ENCODE data around the gene SLIT3. TPM values are rescaled to one million over a fixed set of nuclear protein-coding genes. Genes with fewer than 3 reads are reported as not detected.
A peak's percentile ranks its signal among the peaks of the same experiment; 100 is the strongest.

The SLIT3 gene
- total RNA-seq, 8 experiments from 2014 or later = 6.1 to 159 (median 64.4) TPM

DNA sequence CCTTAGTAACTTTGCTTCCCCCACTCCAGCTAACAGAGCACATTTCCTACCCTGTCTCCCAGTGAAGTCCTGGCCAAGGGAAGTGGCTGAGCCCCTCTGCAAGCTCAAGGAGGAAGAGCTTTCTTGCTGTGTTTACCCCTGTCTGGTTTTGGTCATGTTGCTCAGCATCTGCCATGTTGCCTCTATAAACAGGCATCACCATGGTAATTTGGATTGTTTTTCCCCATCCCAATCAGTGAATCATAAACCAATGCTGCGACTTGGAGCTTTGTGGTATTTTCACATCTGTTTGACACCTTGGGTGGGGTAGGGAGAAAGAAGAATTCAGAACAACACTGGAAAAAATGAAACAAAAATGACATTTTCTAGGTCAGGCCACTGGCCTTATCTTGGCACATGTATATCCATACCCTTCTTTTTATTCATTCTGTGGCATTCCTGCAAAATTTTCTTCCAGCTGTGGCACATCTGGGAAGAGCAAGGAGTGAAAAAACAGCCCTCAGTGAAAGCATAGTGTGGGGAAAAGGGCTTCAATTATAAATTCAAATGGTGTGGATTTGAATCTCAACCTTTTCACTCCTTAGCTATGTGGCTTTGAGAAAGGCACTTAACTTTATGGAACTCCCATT is 42.5 kb downstream of the SLIT3 start:
- H3K4me3 ChIP-seq = no peak overlapping the region
- peaks cover 13 to 17% of the 10 kb centered on the region in 2 donors for H3K4me1 ChIP-seq (replicated peaks in 1 of 2)
- H3K27ac ChIP-seq = no peak overlapping the region
- peak in 3 of 8 experiments; percentile 42 to 93 (median 92) for ATAC-seq (replicated peaks in 6 of 8)
- 0 to 100% (median 84%) methylated on average over 1 of the region's 1 CpG; no CpG with 5 or more reads in 6 of the 10 experiments for WGBS, 10 experiments
- in situ Hi-C loops (cut with MboI; ENCODE audit: low pct_unique_long_range_greater_than_20kb in 2 of 9, low sequenced_read_pairs in 9 of 9, unreplicated experiment in 9 of 9) = no loop called here

DNA sequence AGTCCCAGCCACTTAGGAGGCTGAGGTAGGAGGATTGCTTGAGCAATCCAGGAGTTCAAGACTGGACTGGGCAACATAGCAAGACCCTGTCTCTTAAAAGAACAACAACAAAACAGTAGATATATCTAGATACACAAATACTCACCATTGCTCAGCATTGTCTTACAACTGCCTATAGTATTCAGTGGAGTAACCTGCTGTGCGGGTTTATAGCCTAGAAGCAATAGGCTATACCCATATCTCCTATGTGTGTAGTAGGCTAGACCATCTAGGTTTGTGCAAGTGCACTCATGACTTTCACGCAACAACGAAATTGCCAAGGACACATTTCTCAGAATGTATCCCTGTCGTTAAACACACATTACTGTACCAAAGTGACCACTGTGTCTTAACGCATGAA is 44.7 kb downstream of the SLIT3 start:
- H3K4me3 ChIP-seq = no peak overlapping the region
- H3K4me1 ChIP-seq (replicated peaks in 1 of 2) = peaks cover 29 to 40% of the 10 kb centered on the region in 2 donors
- no peak for ATAC-seq (replicated peaks in 6 of 8)
- in situ Hi-C loops (cut with MboI; ENCODE audit: low pct_unique_long_range_greater_than_20kb in 2 of 9, low sequenced_read_pairs in 9 of 9, unreplicated experiment in 9 of 9) = no loop called here
- H3K27ac ChIP-seq = no peak overlapping the region
- 80 to 100% (median 93%) methylated on average over 1 to 5 of the region's 5 CpGs; no CpG with 5 or more reads in 3 of the 10 experiments for WGBS, 10 experiments

- Histone ChIP-seq H3K27ac (no peak overlapping the region), H3K4me3 (no peak overlapping the region), H3K4me1 (replicated peaks in 1 of 2) (peaks cover 35 to 52% of the 10 kb centered on the region in 2 donors)
- WGBS, 10 experiments = 70 to 100% (median 86%) methylated on average over 1 to 3 of the region's 3 CpGs; no CpG with 5 or more reads in 3 of the 10 experiments
- in situ Hi-C loops (cut with MboI; ENCODE audit: low pct_unique_long_range_greater_than_20kb in 2 of 9, low sequenced_read_pairs in 9 of 9, unreplicated experiment in 9 of 9) = no loop called here
- ATAC-seq (replicated peaks in 6 of 8) = no peak
Measured at GRCh38 chr5:169253071-169253470, 47.9 kb downstream of the SLIT3 start.

DNA sequence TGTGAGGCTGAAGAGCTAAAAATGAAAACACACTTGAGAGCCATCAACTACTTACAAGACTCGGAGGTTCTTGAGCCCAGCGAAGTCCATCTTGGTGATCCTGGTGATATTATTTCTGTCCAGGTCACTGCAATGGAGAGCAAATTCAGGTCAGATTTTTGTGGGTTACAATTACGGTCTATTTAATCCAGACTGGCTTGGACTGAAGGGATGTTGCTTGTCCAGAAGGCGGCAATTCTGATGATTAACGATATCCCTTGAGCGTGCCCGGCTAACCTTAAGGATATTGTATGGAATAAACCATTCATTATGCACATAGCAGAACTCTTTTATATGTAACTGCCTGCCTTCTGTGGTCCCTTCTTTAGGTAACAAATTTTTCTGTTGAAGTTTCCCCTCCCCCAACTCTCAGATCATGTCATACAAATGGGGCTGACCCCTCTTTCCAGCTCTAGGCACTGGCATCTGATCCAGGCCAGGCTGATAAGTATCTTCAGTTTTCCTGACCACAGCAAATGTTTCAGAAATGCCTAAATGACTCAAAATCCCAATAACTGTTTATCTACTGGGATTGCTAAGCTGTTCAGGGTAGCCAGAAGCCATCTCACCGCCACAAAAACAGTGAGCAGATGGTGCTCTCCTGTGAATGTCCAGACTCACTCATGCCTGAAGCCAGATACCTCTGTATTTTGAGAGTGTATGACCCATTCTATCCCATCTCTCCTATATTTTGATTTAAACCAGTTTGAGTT is 49.4 kb downstream of the SLIT3 start:
- Histone ChIP-seq H3K4me1 (replicated peaks in 1 of 2) (peaks cover 35 to 52% of the 10 kb centered on the region in 2 donors), H3K27ac (peak overlapping the region in 1 of 2 donors; percentile 40), H3K4me3 (no peak overlapping the region)
- in situ Hi-C loops (cut with MboI; ENCODE audit: low pct_unique_long_range_greater_than_20kb in 2 of 9, low sequenced_read_pairs in 9 of 9, unreplicated experiment in 9 of 9) = no loop called here
- WGBS, 10 experiments = 58 to 100% (median 77%) methylated on average over 1 to 7 of the region's 8 CpGs; no CpG with 5 or more reads in 3 of the 10 experiments
- ATAC-seq (replicated peaks in 6 of 8) = peak in 4 of 8 experiments; percentile 27 to 78 (median 76)

- peaks cover 35 to 52% of the 10 kb centered on the region in 2 donors for H3K4me1 ChIP-seq (replicated peaks in 1 of 2)
- WGBS, 10 experiments = 41 to 95% (median 63%) methylated on average over 1 to 4 of the region's 4 CpGs; no CpG with 5 or more reads in 2 of the 10 experiments
- in situ Hi-C loops (cut with MboI; ENCODE audit: low pct_unique_long_range_greater_than_20kb in 2 of 9, low sequenced_read_pairs in 9 of 9, unreplicated experiment in 9 of 9) = no loop called here
- ATAC-seq (replicated peaks in 6 of 8) = peak in 5 of 8 experiments; percentile 66 to 85 (median 83)
- H3K27ac ChIP-seq = no peak overlapping the region
- H3K4me3 ChIP-seq = no peak overlapping the region
Measured at GRCh38 chr5:169250887-169251286, 50.1 kb downstream of the SLIT3 start.

GRCh38 chr5:169248996-169249395 is 51.9 kb downstream of the SLIT3 start:
- Histone ChIP-seq H3K4me3 (no peak overlapping the region), H3K4me1 (replicated peaks in 1 of 2) (peaks cover 27 to 40% of the 10 kb centered on the region in 2 donors), H3K27ac (no peak overlapping the region)
- ATAC-seq (replicated peaks in 6 of 8) = no peak
- in situ Hi-C loops (cut with MboI; ENCODE audit: low pct_unique_long_range_greater_than_20kb in 2 of 9, low sequenced_read_pairs in 9 of 9, unreplicated experiment in 9 of 9) = no loop called here
- WGBS, 10 experiments = 0 to 100% (median 97%) methylated on average over 1 of the region's 1 CpG

DNA sequence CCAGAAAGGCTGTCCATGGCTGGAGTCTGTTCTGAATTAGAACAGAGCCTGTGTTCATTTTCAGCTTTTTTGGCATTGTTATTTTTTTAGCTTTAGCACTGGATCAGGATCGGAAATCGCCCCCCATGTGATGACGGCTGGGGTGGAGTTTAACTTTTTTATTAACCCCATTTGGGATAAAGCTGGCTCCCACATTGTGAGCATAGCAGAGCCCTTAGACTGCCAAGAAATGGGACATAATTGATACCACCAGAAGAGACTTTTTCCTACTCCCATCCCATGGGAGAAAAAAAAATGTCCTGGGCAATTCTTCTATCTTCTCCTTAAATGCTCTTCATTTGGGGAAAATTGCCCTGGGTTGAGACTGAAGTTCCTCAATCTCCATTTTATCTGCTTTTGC is 52.4 kb downstream of the SLIT3 start:
- Histone ChIP-seq H3K27ac (no peak overlapping the region), H3K4me3 (no peak overlapping the region), H3K4me1 (replicated peaks in 1 of 2) (peaks cover 23 to 35% of the 10 kb centered on the region in 2 donors)
- no peak for ATAC-seq (replicated peaks in 6 of 8)
- in situ Hi-C loops (cut with MboI; ENCODE audit: low pct_unique_long_range_greater_than_20kb in 2 of 9, low sequenced_read_pairs in 9 of 9, unreplicated experiment in 9 of 9) = no loop called here
- 0 to 100% (median 66%) methylated on average over 1 to 3 of the region's 3 CpGs; no CpG with 5 or more reads in 4 of the 10 experiments for WGBS, 10 experiments

- no peaks in the 10 kb centered on the region for H3K4me1 ChIP-seq (replicated peaks in 1 of 2)
- no peak for ATAC-seq (replicated peaks in 6 of 8)
- no peak overlapping the region for H3K27ac ChIP-seq
- H3K4me3 ChIP-seq = no peak overlapping the region
- in situ Hi-C loops (cut with MboI; ENCODE audit: low pct_unique_long_range_greater_than_20kb in 2 of 9, low sequenced_read_pairs in 9 of 9, unreplicated experiment in 9 of 9) = no loop called here
- WGBS, 10 experiments = 50 to 100% (median 100%) methylated on average over 1 to 2 of the region's 3 CpGs; no CpG with 5 or more reads in 4 of the 10 experiments
Measured at GRCh38 chr5:169244812-169245211, 56.1 kb downstream of the SLIT3 start.

DNA sequence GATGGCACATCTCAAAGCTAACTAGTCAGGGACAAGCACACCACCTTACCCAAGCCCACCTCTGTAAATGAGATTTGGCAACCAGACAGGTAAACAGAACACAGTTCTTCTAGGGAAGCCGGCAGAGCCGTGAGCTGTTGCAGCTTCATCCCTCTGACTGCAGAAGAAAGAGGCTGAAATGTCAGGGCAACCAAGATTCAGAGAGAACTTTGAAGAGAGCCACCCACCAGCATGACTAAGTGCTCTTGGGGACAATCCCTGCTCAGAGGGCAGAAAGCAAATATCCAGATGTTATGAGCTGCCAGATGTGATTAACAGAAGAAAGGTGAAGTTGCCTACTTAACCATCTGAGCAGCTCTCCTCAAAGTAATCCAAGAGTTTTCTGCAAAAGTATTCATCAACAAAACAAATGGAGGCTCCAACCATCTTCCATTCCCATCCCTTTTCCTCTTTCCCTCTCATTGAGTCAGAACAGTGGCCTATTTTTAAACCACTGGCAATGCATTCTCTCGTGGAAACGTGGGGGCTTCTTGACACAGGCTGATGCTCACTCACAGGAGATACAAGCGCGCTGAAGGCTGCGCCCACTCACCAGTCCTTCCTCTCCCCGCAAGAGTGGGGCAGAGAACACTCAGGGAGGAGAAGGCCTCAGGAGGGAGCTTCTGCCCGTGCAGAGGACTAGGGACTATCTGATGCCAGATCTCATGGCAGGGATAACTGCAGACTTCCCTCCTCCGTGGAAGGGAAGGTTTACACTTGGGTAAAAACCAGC is 57.1 kb downstream of the SLIT3 start:
- in situ Hi-C loops (cut with MboI; ENCODE audit: low pct_unique_long_range_greater_than_20kb in 2 of 9, low sequenced_read_pairs in 9 of 9, unreplicated experiment in 9 of 9) = no loop called here
- 29 to 100% (median 67%) methylated on average over 1 to 9 of the region's 10 CpGs; no CpG with 5 or more reads in 3 of the 10 experiments for WGBS, 10 experiments

GRCh38 chr5:169242849-169243186 is 58.1 kb downstream of the SLIT3 start:
- 92 to 100% (median 100%) methylated on average over 1 to 2 of the region's 2 CpGs; no CpG with 5 or more reads in 3 of the 10 experiments for WGBS, 10 experiments
- ATAC-seq (replicated peaks in 6 of 8) = no peak
- Histone ChIP-seq H3K4me1 (replicated peaks in 1 of 2) (no peaks in the 10 kb centered on the region), H3K27ac (no peak overlapping the region), H3K4me3 (no peak overlapping the region)
- in situ Hi-C loops (cut with MboI; ENCODE audit: low pct_unique_long_range_greater_than_20kb in 2 of 9, low sequenced_read_pairs in 9 of 9, unreplicated experiment in 9 of 9) = no loop called here

More for the DNA sequence above, 57.1 kb downstream of the SLIT3 start:
- H3K27ac ChIP-seq = no peak overlapping the region
- no peak overlapping the region for H3K4me3 ChIP-seq
- H3K4me1 ChIP-seq (replicated peaks in 1 of 2) = no peaks in the 10 kb centered on the region
- no peak for ATAC-seq (replicated peaks in 6 of 8)

GRCh38 chr5:169242175-169242848 is 58.6 kb downstream of the SLIT3 start:
- Histone ChIP-seq H3K4me1 (replicated peaks in 1 of 2) (no peaks in the 10 kb centered on the region), H3K4me3 (no peak overlapping the region), H3K27ac (no peak overlapping the region)
- in situ Hi-C loops (cut with MboI; ENCODE audit: low pct_unique_long_range_greater_than_20kb in 2 of 9, low sequenced_read_pairs in 9 of 9, unreplicated experiment in 9 of 9) = no loop called here
- WGBS, 10 experiments = 0 to 100% (median 73%) methylated on average over 1 to 4 of the region's 4 CpGs; no CpG with 5 or more reads in 1 of the 10 experiments
- no peak for ATAC-seq (replicated peaks in 6 of 8)

GRCh38 chr5:169229342-169229892 is 71.5 kb downstream of the SLIT3 start:
- ATAC-seq (replicated peaks in 6 of 8) = no peak
- in situ Hi-C loops (cut with MboI; ENCODE audit: low pct_unique_long_range_greater_than_20kb in 2 of 9, low sequenced_read_pairs in 9 of 9, unreplicated experiment in 9 of 9) = no loop called here
- WGBS, 10 experiments = 55 to 100% (median 87%) methylated on average over 2 to 6 of the region's 6 CpGs; no CpG with 5 or more reads in 2 of the 10 experiments
- Histone ChIP-seq H3K4me3 (no peak overlapping the region), H3K4me1 (replicated peaks in 1 of 2) (no peaks in the 10 kb centered on the region), H3K27ac (no peak overlapping the region)

Data from motor neuron (in vitro differentiated cells).